ENCODE measurements around the gene ITGAE.
"Not testable (repeated sequence)": the region's sequence is repeated elsewhere in the genome, so short reads cannot be mapped to it uniquely, and the experiment has no call there.

The ITGAE gene

DNA sequence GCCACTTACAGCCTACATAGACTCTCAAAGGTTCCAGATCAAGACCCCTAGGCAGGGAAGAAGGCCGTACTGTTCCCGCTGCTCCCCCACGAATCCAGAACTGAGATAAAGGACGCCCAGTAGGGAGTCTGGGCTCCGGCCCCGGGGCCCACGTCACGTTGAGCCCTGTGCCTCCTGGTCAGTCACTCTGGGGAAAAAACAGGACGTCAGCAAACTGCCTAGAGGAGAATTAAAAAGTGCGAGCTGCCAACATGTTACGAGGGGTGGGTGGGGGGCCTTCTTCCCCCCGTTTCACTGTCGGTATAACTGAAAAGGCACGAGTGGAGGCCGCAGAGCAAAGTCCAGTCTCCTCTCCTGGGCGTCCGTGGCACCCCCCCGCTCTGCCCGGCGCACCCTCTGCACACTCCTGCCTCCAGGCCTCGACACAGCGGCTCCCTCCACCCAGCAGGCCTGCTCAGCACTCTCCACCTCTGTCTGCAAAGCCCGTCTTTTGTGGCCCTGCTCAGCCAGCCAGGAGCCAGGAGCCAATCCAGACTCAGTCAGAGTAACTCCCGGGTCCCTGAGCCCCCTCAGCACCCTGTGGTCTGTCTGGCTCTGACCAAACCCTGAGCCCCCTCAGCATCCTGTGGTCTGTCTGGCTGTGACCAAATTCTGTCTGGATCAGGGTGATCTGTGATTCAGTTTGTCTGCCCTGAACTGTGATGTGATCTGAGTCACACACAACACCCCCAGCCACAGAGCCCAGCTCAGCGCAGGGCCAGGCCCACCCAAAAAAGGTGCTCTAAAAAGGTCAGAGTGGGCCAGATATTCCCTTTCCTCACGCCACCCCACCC is 6.2 kb downstream of the ITGAE start:
- ATAC-seq, result peak; percentile 47
- TF ChIP-seq ZFP3 (CRISPR knock-in tag; IDR thresholded peaks at IDR 0.05) (peak; percentile 49; the same call in 1 of the 2 replicates), TCF4 (CRISPR knock-in tag; IDR thresholded peaks at IDR 0.05; ENCODE audit: borderline replicate concordance) (no peak)

DNA sequence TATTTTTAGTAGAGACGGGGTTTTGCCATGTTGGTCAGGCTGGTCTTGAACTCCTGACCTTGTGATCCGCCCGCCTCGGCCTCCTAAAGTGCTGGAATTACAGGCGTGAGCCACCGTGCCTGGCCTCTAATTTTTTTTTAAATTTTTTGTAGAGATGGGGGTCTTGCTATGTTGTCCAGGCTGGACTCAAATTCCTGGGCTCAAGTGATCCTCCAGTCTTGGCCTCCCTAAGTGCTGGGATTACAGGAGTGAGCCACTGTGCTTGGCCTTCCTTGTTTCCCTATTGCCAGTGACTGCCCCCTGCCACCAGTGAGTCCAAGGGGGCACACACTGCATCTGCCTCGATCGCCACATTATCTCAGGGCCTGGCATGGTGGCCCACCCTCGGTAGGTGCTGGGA is 6.8 kb downstream of the ITGAE start:
- not testable (repeated sequence) for ATAC-seq

DNA sequence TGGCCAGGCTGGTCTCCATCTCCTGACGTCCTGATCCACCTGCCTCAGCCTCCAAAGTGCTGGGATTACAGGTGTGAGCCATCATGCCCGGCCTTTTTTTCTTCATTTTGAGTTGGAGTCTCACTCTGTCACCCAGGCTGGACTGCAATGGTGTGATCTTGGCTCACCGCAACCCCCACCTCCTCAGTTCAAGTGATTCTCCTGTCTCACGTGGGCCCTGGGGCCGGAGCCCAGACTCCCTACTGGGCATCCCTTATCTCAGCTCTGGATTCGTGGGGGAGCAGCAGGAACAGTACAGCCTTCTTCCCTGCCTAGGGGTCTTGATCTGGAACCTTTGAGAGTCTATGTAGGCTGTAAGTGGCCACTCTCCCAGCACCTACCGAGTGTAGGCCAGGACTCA is 7.7 kb downstream of the ITGAE start:
- ATAC-seq, result not testable (repeated sequence)

DNA sequence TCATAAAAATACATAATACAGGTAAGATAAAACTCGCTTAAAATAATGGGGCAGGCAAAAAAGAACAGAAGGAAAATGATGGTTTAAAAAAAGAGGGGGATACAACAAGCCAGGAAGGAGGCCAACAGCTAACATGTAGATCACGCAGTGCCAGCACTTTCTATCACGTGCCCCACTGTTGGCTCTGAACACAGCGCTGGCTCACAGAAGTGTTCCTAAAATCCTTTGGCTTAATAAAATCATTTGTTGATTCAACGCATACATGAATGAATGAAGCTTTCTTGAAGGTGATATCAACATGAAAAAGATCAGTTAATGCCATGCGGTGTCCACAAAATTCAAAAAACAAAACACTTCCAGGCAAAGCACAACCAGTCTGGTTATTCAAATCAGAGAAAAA is 8.5 kb downstream of the ITGAE start:
- TF ChIP-seq ZFP3 (CRISPR knock-in tag; IDR thresholded peaks at IDR 0.05) (no peak), SNAI2 (CRISPR knock-in tag; IDR thresholded peaks at IDR 0.05) (no peak), ISL1 (CRISPR knock-in tag; IDR thresholded peaks at IDR 0.05) (no peak), CSDC2 (CRISPR knock-in tag; IDR thresholded peaks at IDR 0.05) (no peak), ZNF8 (CRISPR knock-in tag; IDR thresholded peaks at IDR 0.05) (no peak), ZC3H10 (CRISPR knock-in tag; IDR thresholded peaks at IDR 0.05) (no peak), ZNF565 (CRISPR knock-in tag; conservative IDR thresholded peaks at IDR 0.05; ENCODE audit: low read depth) (no peak), RARB (CRISPR knock-in tag; IDR thresholded peaks at IDR 0.05) (no peak), TCF4 (CRISPR knock-in tag; IDR thresholded peaks at IDR 0.05; ENCODE audit: borderline replicate concordance) (no peak), PPARA (CRISPR knock-in tag; IDR thresholded peaks at IDR 0.05; ENCODE audit: borderline replicate concordance) (no peak), TOX (CRISPR knock-in tag; IDR thresholded peaks at IDR 0.05; ENCODE audit: borderline replicate concordance) (no peak), ESRRG (CRISPR knock-in tag; IDR thresholded peaks at IDR 0.05) (no peak), BACH2 (CRISPR knock-in tag; IDR thresholded peaks at IDR 0.05; ENCODE audit: borderline replicate concordance) (no peak), ZNF70 (CRISPR knock-in tag; IDR thresholded peaks at IDR 0.05) (no peak)
- TF ChIP-seq, protein P1, sequence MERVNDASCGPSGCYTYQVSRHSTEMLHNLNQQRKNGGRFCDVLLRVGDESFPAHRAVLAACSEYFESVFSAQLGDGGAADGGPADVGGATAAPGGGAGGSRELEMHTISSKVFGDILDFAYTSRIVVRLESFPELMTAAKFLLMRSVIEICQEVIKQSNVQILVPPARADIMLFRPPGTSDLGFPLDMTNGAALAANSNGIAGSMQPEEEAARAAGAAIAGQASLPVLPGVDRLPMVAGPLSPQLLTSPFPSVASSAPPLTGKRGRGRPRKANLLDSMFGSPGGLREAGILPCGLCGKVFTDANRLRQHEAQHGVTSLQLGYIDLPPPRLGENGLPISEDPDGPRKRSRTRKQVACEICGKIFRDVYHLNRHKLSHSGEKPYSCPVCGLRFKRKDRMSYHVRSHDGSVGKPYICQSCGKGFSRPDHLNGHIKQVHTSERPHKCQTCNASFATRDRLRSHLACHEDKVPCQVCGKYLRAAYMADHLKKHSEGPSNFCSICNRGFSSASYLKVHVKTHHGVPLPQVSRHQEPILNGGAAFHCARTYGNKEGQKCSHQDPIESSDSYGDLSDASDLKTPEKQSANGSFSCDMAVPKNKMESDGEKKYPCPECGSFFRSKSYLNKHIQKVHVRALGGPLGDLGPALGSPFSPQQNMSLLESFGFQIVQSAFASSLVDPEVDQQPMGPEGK (CRISPR knock-in tag; IDR thresholded peaks at IDR 0.05; ENCODE audit: borderline replicate concordance), result no peak
- TF ChIP-seq, protein P2, sequence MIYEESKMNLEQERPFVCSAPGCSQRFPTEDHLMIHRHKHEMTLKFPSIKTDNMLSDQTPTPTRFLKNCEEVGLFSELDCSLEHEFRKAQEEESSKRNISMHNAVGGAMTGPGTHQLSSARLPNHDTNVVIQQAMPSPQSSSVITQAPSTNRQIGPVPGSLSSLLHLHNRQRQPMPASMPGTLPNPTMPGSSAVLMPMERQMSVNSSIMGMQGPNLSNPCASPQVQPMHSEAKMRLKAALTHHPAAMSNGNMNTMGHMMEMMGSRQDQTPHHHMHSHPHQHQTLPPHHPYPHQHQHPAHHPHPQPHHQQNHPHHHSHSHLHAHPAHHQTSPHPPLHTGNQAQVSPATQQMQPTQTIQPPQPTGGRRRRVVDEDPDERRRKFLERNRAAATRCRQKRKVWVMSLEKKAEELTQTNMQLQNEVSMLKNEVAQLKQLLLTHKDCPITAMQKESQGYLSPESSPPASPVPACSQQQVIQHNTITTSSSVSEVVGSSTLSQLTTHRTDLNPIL (CRISPR knock-in tag; IDR thresholded peaks at IDR 0.05; ENCODE audit: low read depth), result no peak
- TF ChIP-seq, protein P3, sequence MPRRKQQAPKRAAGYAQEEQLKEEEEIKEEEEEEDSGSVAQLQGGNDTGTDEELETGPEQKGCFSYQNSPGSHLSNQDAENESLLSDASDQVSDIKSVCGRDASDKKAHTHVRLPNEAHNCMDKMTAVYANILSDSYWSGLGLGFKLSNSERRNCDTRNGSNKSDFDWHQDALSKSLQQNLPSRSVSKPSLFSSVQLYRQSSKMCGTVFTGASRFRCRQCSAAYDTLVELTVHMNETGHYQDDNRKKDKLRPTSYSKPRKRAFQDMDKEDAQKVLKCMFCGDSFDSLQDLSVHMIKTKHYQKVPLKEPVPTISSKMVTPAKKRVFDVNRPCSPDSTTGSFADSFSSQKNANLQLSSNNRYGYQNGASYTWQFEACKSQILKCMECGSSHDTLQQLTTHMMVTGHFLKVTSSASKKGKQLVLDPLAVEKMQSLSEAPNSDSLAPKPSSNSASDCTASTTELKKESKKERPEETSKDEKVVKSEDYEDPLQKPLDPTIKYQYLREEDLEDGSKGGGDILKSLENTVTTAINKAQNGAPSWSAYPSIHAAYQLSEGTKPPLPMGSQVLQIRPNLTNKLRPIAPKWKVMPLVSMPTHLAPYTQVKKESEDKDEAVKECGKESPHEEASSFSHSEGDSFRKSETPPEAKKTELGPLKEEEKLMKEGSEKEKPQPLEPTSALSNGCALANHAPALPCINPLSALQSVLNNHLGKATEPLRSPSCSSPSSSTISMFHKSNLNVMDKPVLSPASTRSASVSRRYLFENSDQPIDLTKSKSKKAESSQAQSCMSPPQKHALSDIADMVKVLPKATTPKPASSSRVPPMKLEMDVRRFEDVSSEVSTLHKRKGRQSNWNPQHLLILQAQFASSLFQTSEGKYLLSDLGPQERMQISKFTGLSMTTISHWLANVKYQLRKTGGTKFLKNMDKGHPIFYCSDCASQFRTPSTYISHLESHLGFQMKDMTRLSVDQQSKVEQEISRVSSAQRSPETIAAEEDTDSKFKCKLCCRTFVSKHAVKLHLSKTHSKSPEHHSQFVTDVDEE (CRISPR knock-in tag; IDR thresholded peaks at IDR 0.05), result no peak
- no peak for ATAC-seq

DNA sequence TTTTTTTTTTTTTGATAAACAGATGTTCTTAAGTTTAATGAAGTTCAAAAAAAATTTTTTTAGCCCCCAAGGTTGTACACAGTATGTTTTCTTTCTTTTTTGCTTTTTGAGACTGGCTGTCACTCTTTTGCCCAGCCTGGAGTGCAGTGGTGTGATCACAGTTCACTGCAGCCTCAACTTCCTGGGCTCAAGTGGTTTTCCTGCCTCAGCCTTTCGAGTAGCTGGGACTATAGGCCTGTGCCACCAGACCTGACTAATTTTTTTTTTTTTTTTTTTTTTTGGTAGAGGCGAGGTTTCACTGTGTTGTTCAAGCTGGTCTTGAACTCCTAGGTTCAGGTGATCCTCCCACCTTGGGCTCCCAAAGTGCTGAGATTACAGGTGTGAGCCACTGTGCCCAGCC is 12.8 kb downstream of the ITGAE start:
- no peak for TF ChIP-seq OSR1 (CRISPR knock-in tag; IDR thresholded peaks at IDR 0.05)
- no peak for TF ChIP-seq ZNF8 (CRISPR knock-in tag; IDR thresholded peaks at IDR 0.05)
- TF ChIP-seq, protein P1 (CRISPR knock-in tag; IDR thresholded peaks at IDR 0.05; ENCODE audit: borderline replicate concordance), result no peak
- no peak for TF ChIP-seq ZC3H10 (CRISPR knock-in tag; IDR thresholded peaks at IDR 0.05)
- TF ChIP-seq, protein P2 (CRISPR knock-in tag; IDR thresholded peaks at IDR 0.05; ENCODE audit: low read depth), result no peak
- no peak for ATAC-seq

DNA sequence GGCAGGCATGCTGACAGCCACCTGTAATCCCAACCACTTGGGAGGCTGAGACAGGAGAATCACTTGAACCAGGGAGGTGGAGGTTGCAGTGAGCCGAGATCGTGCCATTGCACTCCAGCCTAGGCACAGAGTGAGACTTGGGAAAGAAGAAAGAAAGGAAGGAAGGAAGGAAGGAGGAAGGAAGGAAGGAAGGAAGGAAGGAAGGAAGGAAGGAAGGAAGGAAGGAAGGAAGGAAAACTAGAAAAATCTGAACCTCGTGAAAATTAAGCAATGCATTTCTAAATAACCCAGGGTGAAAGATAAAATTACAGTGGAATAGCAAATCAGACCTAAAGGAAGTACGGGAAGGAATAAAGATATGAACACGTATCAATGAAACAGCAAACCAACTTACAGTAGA is 15.7 kb downstream of the ITGAE start:
- not testable (repeated sequence) for ATAC-seq
